DMS114 treated with DMSO at 0.1 percent for 48 hours (cell line): Measurements from ENCODE around the gene PRSS27.

ENCODE experiments used
- DNase-seq: peaks from one replicate; lab custom pipeline; 2025; ENCODE audit not compliant: unreplicated experiment; lab: John Stamatoyannopoulos, UW

PRSS27 gene

DNA sequence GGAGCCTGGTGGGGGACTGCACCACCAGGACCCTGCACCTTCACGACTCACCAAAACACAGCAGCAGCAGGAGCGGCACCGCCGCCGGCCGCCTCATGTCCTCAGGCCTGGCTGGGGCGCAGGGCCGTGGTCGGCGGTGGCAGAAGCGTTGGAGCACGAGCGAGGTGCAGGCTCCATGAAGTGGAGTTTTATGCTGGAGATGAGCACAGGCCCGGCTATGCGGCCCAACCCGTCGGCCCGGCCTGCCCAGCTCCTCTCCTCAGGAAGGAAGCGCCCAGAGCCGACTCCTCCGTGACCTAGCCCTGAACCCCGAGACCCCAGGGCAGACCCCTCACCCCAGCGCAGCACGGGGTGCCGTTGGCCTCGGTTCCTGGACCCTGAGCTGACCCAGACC lies at the start of gene PRSS27:
TSS of gene PRSS27 (minus strand) at position 161 of the 394 bp plus-strand sequence. CDS start at position 97, 64 bp downstream.
- DNase-seq = no peak

GRCh38 chr16:2769675-2770056 lies 49.6 kb upstream of the PRSS27 start:
- DNase-seq = peak; percentile 32

DNA sequence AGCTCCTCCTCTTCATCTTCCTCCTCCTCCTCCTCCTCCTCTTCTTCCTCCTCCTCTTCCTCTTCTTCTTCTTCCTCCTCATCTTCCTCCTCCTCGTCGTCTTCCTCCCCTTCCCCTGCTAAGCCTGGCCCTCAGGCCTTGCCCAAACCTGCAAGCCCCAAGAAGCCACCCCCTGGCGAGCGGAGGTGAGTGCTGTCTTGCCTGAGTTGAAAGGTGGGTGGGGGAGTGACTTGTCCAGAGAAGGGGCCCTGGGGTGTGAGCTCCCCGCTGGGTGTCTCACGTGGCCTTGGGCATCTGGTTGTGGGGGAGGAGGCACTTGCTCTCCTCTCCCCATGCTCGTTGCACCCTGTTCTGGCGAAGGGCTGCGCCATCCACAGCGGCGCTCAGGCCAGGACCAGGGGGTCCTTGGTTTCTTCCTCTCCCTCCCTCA lies 49.1 kb upstream of the PRSS27 start:
- no peak for DNase-seq

DNA sequence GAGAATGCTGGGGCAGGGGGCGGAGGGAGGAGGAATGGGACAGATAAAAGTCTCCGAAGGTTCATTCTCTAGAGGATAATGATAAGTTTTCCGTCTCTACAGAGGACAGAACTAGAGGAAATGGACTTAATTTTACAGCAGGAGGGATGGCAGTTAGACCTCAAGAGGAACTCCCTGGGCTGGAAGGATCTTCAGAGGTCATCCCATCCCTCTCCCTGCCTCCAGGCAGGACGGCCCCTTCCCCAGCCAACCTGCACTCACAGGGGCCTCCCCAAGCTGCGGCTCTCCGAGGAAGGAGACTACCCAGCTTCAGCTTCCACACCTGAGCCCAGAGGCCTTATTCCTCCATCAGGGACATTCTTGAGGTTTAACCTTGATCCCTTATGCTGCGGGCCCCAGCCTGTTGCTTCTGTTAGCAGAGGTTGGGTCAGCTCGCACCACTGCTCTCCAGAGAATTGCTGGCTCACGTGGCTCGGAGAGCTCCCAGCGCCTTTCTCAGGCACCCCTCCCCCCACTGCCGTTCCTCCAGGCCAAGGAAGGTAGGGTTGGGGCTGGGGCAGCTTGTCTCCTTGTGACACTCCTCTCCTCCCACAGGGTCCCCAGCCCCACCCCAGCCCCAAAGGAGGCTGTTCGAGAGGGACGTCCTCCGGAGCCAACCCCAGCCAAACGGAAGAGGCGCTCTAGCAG lies 48.5 kb upstream of the PRSS27 start:
- no peak for DNase-seq

DNA sequence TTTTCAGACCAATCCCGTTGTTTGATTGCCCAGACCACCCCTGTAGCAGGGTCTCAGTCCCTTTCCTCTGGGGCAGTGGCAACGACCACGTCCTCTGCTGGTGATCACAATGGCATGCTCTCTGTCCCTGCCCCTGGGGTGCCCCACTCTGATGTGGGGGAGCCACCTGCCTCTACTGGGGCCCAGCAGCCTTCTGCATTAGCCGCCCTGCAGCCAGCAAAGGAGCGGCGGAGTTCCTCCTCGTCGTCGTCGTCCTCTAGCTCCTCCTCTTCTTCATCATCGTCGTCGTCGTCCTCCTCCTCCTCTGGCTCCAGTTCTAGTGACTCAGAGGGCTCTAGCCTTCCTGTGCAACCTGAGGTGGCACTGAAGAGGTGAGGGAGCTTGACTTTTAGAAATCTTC lies 47.9 kb upstream of the PRSS27 start:
- no peak for DNase-seq

DNA sequence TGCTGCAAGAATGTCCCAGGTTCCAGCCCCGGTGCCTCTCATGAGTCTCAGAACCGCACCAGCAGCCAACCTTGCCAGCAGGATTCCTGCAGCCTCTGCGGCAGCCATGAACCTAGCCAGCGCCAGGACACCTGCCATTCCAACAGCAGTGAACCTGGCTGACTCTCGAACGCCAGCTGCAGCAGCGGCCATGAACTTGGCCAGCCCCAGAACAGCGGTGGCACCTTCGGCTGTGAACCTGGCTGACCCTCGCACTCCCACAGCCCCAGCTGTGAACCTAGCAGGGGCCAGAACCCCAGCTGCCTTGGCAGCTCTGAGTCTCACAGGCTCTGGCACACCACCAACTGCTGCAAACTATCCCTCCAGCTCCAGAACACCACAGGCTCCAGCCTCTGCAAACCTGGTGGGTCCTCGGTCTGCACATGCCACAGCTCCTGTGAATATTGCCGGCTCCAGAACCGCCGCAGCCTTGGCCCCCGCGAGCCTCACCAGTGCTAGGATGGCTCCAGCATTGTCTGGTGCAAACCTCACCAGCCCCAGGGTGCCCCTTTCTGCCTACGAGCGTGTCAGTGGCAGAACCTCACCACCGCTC lies 47.2 kb upstream of the PRSS27 start:
- DNase-seq = no peak

GRCh38 chr16:2766430-2767139 lies 46.6 kb upstream of the PRSS27 start:
- DNase-seq = no peak

DNA sequence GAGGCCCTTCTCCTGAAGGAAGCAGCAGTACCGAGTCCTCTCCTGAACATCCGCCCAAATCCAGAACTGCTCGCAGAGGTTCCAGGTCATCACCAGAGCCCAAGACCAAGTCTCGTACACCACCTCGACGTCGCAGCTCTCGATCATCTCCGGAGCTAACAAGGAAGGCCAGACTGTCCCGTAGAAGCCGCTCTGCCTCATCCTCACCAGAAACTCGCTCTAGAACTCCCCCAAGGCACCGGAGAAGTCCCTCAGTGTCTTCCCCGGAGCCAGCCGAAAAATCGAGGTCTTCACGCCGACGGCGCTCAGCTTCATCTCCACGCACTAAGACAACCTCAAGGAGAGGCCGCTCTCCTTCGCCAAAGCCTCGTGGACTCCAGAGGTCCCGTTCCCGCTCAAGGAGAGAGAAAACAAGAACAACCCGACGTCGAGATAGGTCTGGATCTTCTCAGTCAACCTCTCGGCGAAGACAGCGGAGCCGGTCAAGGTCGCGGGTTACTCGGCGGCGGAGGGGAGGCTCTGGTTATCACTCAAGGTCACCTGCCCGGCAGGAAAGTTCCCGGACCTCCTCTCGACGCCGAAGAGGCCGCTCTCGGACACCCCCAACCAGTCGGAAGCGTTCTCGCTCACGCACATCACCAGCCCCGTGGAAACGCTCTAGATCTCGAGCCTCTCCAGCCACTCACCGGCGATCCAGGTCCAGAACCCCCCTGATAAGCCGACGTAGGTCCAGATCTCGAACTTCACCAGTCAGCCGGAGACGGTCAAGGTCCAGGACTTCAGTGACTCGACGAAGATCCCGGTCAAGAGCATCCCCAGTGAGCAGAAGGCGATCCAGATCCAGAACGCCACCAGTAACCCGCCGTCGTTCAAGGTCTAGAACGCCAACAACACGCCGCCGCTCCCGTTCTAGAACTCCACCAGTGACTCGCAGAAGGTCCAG lies 45.7 kb upstream of the PRSS27 start:
- no peak for DNase-seq

- no peak for DNase-seq
These were observed 44.7 kb upstream of the PRSS27 start for GRCh38 chr16:2764718-2765117.

GRCh38 chr16:2763173-2763572 lies 43.1 kb upstream of the PRSS27 start:
- DNase-seq = no peak

DNA sequence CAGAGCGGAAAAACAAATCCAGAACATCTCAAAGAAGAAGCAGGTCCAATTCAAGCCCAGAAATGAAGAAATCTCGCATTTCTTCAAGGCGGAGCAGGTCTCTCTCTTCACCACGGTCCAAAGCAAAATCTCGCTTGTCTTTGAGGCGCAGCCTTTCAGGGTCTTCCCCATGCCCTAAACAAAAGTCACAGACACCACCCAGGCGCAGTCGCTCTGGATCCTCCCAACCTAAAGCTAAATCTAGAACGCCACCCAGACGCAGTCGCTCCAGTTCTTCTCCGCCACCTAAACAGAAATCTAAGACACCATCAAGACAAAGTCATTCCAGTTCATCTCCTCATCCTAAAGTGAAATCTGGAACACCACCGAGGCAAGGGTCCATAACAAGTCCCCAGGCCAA lies 42.7 kb upstream of the PRSS27 start:
- no peak for DNase-seq

- no peak for DNase-seq
These were observed 42.0 kb upstream of the PRSS27 start for GRCh38 chr16:2761886-2762583.

DNA sequence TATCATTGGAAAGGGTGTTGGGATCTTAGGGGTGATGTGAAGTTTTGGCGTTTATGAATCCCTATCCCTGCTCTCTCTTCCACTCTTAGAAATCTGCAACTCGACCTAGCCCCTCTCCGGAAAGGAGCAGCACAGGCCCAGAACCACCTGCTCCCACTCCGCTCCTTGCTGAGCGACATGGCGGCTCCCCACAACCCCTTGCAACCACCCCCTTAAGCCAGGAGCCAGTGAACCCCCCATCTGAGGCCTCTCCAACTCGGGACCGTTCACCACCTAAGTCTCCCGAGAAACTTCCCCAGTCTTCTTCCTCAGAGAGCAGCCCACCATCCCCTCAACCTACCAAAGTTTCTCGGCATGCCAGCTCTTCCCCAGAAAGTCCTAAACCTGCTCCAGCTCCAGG lies 41.4 kb upstream of the PRSS27 start:
- no peak for DNase-seq

GRCh38 chr16:2757344-2757743 lies 37.3 kb upstream of the PRSS27 start:
- DNase-seq = no peak

GRCh38 chr16:2756288-2757015 lies 36.4 kb upstream of the PRSS27 start:
- DNase-seq = no peak

GRCh38 chr16:2755158-2755557 lies 35.1 kb upstream of the PRSS27 start:
- no peak for DNase-seq

DNA sequence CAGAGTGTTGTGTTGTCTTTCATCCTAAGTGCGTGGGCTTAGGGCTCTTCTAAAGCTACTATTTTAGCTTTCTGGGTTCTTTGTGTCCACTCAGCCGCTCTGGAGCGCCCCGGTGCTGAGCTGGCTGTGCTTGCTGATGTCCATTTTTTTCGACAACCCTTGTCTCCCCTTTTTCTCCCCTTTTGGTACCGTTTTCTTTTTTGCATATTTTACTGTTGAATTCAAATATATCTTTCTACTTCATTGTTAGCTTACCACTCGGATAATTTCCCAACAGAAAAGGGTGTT lies 33.7 kb upstream of the PRSS27 start:
- DNase-seq = no peak

DNA sequence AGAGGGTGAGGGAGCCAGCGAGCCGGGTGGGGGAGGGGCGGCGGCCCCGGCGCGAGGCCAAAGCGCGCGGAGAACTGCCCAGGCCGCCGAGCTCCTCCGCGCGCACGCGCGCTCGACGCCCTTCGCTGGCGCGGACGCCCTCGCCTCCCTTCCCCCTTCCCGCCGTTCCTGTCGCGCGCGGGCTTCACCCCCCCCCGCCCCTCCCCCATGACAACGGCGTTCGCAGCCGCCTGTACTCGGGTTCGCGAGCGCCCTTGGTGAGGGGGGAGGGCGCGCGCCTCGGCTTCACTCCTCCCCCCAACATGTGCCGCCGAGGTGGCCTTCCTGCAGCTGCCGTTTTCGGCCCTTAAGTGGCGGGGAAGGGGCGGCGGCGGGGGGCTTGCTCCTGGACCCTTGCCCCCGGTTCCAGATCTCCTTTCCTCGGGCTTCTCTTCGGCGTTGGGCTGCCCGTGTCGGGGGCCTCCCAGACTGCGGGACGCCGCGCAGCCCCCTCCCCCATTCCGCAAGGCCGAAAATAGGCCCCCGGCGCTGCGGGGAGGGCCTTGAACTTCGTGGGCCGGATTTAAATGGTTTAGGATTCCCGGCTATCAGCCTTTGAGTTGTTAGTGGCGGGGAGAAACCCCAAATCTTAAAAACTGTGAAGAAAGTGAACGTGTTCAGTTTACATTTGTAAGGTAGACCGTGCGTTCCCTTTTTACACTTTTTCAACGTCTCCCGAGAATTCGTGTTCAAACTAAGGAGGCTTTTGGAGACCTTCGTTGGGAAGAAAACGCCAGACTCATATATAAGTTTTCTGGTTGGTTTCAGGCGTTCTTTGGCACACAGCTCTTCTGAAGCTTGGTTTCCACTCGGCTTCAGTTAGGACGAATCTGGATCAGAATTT lies 33.1 kb upstream of the PRSS27 start:
- peak; percentile 58 for DNase-seq
